Occipital lobe (tissue), 2 donors: ENCODE measurements around the gene GALNT15. TPM values are rescaled to one million over a fixed set of nuclear protein-coding genes. Genes with fewer than 3 reads are reported as not detected.

Experiments used
- DNase-seq: peaks from one replicate; lab custom pipeline; 2025; lab: John Stamatoyannopoulos, UW
- total RNA-seq: library from RNA; depleted of rRNA; stranded (reverse); fragments of >200 nt; gene quantifications from one replicate; pipeline ENCODE4 v1.2.3, GENCODE V29; 2014

The GALNT15 gene
- total RNA-seq, 1 donor from 2014 or later = 2.0 TPM

DNA sequence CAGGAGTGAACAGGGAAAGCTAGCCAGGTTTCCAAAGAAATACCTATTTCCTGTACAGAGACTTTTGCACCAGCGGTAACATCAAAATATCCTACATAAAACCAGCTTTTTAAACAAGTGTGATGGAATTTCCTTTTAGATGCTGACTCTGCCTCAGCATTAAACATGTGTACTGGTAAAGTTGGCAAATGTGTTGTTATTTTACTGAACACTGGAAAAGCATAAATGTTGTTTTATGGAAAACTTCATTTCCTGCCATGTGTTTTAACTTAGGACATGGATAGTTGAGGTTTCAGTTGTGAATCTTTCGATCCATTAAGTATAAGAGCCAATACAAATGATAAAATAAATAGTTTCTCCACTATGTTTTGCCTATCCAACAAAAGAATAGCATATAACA is 106.2 kb downstream of the GALNT15 start:
- no peak for DNase-seq

Other genes starting within 250 kb of the GALNT15 start
- 18.7 TPM for gene DPH3, start 90.3 kb downstream of the GALNT15 start, total RNA-seq
- 16.4 TPM for gene OXNAD1, start 90.5 kb downstream of the GALNT15 start, total RNA-seq